Smooth muscle cell of the brain vasculature (primary cell): ENCODE results near the gene GOLT1B.

Experiments used
- DNase-seq: peaks from one replicate; pipeline ENCODE4 v3.0.0-alpha.2; 2012; ENCODE audit warnings: low read depth, low spot score

Gene GOLT1B

DNA sequence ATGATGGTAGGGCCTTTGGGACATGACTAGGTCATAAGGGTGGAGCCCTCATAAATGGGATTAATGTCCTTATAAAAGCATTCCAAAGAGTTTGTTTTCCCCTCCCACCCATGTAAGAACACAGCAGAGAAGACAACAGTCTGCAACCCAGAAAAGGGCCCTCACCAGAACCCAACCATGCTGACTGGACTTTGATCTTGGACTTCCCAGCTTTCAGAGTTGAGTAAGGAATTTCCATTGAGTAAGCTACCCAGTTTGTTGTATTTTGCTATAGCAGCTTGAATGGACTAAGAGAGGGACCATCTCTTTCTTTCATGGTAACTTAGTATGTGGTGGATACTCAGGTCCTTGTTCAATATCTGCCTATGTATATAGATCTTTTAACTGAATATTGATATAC, 21.6 kb downstream of the GOLT1B start:
- no peak for DNase-seq

DNA sequence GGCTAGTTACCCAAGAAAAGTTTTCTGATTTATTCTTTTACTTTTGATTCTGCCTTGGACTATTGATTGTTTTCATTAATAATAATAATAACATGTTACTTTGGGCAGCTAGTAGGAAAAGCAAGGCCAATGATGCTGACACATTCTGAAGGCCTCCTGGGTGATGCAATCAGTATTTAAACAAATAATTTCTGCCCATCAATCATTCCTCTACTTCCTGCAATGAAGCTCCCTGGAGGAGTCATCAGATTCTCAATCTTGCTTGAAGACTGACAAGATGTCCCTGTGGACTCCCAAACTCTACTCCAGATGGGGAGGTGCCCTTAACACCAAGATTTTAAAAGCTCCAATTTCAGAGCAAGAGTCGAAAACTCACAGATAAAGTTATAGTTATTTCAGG, 24.5 kb downstream of the GOLT1B start, which contains the start of gene SPX:
Gene SPX, plus strand, starts transcription at position 244 of the 400 bp plus-strand sequence. CDS start 177 bp downstream, outside the sequence.
- no peak for DNase-seq

DNA sequence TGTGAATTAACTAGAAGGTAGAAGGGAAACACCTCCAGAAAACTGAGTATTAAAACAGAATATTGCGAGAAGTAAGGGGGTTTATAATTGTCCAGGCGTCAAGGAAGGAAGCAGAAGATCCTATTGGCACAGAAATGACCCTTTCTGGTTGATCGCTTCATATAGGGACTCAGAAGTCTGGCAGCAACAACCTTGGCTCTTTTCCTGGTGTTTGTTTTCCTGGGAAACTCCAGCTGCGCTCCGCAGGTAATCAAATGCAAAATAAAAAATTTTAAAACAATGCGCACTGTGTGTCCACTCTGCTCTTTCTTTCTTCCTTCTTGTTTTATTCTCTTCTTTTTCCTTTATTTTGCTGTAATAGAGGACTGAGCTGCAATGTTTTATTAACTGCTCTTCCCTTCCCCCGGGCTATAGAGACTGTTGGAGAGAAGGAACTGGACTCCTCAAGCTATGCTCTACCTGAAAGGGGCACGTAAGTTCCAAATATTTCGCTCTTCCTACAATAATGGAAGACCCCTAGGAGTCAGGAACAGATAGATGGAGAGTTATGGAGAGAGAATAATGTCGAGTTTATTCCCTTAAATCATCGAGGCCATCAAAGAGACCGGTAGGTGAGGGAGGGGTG, 25.2 kb downstream of the GOLT1B start:
- DNase-seq: no peak

DNA sequence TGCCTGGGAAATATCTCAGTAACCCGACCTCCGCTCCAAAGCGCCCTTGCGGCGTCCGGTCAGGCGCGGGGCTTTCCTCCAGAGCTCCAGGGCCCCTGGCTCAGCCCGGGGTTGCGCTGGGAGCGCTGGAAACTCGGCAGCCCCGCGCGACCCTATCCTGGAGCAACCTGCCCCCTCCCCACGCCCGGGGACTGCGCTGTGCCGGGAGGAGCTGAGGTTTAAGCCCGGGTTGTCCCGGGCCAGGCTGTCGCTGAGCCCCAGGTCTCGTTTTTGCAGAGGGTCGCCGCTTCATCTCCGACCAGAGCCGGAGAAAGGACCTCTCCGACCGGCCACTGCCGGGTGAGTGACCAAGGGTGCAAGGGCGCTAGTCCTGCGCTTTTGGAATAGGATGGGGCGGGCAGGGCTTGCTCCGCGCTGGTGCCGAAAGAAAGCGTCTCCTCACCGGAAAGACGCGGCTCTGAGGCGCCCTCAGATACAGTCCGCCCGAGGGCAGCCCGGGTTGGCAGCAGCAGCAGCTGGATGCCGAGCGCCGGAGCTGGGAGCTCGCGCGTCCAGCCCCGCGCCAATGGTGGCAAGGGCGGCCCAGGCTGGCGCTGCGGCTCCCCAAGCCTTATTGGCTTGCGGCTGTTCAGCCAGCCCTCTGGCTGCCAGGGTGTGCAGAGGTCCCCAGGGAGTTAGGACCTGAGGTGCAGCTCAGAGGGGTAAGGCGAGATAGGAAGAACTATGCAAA, 26.0 kb downstream of the GOLT1B start:
- no peak for DNase-seq

DNA sequence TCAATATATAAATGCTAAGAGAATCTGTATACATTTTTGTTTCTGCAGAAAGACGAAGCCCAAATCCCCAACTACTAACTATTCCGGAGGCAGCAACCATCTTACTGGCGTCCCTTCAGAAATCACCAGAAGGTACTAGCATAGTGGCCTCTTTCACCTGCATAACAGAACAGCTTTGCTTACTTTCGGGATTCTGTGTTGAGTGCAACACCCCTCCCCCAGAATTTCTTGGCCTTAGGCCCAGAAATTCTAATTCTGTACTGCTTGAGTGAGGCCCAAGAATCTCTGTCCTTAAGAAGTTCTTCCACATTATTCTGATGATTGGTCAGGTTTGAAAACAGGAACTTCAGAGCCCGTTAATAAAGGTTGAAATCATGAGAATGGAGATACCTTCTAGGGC, 27.4 kb downstream of the GOLT1B start:
- DNase-seq: no peak

DNA sequence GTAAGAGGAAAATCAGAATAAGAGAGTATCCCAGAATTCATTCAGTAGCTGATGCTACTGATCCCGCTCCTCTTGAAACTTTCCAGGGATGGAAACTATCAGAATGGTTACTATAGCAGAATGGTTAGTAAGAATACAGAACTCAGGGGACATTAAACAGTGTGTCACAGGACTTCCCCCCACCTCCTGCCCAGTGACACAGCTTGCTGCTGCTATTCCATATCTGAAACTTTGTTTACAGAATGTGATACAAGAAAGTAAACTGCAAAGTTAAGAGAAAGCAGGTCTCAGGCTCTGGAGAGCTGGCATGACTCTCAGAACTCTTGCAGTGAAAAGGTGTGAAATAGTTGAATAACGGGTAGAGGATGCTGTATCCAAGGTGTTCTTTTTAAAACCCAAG, 27.9 kb downstream of the GOLT1B start:
- DNase-seq: no peak

DNA sequence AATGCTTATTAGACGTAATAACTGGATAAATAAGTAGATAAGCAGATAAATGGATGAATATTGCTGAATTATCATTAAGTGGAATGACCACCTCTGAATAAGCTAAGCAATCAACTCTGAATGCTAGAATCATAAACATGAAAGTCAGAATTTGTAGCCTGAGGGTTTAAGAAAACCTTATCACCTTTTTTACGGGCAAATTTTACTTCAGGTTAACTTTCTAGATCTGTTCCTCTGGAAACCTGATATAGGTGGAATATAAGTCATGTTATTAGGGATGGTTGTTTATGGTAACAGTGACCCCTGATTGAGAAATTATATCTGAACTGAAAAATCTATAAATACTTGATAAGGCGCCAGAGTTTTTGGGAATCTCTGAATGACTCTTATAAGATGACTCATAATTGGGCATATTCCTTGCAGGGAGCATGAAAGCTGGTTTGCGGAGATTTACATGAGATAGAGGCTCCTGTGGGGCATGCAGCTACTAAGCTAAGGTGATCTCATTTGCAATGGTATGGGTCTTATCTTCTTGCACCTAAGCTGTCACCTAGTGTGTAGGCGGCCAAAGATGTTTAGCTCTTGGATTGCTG, 36.6 kb downstream of the GOLT1B start:
- DNase-seq: no peak

DNA sequence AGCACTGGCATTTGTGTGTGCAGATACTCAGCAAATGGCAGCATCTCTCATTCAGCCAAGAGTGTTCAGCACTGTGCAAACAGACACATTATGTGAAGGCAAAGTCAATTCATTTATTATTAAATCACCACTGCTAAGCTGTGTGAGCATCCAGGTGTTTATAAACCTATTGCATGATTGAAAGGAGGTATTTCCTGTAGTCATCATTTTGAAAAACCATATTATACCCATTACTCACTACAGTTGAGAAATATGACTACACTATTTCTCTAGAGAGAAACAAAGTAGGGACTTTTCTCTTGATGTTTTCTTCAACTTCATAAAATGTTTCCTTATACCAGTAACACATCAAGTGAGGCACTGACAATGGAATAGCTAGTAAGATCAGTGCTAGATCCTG, 38.2 kb downstream of the GOLT1B start:
- no peak for DNase-seq

DNA sequence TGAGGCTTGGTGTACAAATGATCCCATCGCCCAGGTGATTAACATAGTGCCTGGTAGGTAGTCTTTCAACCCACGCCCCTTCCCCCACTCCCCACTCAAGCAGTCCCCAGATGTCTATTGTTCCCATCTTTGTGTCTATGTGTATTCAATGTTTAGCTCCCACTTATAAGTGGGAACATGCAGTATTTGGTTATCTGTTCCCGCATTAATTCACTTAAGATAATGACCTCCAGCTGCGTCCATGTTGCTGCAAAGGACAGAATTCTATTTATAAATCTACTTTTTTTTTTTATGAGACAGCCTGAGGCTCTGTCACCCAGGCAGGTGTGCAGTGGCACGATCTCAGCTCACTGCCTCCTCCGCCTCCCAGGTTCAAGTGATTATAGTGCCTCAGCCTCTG, 40.2 kb downstream of the GOLT1B start:
- no peak for DNase-seq

DNA sequence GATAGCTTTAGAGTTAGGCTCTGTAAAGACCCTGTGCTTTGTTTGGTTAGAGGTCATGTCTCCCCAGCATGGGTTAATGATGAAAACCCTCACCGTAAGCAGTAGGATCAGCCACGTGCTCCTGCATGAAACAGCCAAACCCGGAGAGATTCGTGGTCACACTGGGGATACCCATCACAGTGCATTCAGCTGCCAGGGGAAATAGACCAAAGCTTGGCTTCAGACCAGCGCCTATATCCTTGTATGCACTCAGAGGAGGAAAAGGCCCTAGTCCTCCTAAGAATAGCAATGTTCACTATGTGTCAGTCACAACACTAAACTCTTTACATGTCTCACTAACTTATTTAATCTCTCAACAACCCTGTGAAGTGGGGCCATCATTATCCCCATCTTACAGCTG, 40.8 kb downstream of the GOLT1B start:
- no peak for DNase-seq

DNA sequence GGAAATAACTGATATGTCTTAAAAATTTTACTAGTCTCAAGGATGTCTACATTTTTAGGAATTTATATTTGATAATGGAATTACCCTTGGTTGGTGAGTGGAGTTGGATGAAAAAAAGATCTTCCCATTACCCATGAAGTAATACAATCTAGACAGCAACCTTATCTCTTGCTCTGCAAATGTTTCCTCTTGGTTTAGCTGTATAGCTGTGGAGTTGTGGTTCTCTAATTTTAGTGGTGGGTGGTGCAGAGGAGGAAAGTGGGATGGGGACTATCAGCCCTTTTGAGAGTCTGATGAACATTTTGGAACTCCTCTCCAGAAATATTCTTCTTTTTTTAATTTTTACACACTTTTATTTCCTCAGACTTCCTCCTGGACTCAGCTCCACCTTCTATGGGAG, 41.6 kb downstream of the GOLT1B start:
- no peak for DNase-seq

DNA sequence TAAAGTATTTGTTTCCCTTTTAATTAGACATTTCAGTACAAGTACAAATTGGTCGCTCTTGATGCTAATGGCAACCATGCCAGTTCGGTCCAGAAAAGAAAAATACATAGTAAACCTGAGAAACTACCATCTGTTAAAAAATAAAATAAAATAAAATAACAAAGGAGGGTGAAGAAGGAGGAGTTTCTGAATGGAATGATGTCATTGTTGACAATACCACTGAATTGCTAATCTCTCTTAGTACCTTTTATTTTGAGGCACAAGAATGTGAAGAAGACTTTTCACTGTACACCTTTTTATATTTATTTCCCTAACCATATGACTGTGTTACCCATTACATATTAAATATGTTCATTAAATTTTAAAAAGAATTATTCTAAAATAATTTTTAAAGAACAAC, 44.0 kb downstream of the GOLT1B start:
- DNase-seq: no peak

DNA sequence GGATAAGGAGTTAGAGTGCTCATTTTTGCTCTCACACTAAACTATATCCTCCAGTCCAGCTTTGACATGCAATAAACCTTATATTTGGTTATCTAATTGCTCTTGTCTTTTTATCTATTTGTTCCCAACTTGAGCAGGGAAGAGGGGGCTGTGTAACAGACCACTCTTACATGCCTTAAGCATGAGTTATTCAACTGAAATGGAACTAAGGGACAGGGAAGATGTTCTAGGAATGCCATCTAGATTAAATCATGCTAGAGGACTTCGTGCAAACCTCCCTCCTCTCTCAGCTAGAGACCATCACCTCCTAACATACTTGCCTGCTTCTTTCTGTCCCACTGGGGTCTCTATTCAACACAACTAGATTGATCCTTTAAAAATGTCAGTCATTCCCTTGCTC, 45.1 kb downstream of the GOLT1B start:
- DNase-seq: no peak

DNA sequence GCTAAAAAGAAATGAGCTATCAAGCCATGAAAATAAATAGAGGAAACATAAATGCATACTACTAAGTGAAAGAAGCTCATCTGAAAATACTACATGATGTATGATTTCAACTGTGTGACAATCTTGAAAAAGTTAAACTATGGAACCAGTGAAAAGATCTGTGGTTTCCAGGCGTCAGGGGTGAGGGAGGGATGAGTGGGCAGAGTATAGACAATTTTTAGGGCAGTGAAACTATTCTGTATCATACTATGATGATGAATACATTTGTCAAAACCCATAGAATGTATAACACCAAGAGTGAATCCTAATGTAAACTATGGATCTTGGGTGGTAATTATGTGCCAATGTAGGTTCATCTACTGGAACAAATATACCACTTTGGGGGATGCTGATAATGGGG, 45.8 kb downstream of the GOLT1B start:
- DNase-seq: no peak

DNA sequence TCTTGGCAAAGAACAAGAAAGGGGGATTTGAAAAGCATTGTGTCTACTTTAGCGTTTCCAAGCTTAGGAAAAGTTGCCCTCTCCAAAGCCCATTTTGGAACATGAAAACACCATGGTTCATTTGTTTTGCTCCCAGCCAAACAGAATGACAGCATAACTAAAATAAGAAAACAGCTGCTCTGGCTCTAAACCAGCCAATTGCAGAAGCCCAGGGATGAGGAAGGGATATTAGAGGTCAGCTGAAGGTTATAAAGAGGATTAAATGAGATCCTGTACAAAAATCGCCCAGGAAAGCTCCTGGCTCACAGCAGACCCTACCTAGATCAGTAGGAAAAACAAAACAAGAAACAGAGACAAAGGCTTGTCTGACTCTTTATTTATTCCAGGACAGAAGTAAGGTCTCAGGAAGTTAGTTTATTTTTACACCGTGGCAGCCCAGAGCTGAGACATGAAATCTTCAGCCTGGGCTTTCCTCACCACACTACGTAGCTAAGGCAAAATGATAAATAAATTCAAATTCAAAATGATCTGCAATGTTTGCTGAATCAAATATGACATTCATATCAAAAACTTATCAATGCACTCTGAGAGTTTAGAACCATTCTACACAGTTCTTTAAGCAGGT, 50.4 kb downstream of the GOLT1B start:
- no peak for DNase-seq

DNA sequence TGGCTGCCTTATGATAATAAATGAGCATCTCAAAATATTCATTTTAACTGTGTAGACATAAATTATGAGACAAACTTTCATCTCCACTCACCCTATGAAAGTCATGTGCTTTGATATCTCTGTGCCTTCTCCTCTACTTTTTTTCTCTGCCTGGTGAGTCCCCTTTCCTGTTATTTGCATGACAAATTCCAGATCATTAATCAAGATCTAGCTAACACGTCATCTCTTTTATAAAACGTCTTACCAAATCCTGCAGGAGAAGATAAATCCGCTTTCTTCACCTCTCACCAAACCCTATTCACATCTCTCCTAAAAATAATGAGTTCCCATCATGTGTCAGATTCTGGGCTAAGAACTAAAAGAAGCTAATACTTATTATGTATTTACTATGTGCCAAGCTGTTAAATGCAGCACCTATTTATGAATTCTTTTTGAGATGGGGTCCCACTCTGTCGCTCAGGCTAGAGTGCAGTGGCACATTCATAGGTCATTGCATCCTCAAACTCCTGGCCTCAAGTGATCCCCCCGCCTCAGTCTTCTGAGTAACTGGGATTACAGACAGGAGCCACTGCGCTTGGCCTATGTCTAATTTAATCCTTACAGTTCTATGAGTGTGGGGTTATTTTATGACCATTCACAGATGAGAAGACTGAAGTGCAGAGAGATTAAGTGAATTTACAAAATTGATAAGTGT, 51.2 kb downstream of the GOLT1B start:
- DNase-seq: no peak

DNA sequence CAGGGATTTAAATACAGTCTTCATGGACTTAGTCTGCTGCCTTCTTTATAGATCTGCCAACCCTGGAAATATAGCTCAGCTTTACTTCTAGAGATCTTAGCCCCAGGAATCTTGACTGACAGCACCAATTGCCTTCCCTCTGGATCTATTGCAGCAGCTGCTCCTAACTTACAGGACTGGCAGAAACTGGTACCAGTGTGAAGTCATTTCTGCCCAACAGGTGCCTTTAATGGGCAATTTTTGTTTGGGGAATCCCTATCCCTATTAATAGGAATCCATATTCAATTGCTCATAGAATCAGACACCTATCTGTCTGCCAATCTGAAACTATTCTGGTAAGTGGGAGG, 51.7 kb downstream of the GOLT1B start:
- no peak for DNase-seq

DNA sequence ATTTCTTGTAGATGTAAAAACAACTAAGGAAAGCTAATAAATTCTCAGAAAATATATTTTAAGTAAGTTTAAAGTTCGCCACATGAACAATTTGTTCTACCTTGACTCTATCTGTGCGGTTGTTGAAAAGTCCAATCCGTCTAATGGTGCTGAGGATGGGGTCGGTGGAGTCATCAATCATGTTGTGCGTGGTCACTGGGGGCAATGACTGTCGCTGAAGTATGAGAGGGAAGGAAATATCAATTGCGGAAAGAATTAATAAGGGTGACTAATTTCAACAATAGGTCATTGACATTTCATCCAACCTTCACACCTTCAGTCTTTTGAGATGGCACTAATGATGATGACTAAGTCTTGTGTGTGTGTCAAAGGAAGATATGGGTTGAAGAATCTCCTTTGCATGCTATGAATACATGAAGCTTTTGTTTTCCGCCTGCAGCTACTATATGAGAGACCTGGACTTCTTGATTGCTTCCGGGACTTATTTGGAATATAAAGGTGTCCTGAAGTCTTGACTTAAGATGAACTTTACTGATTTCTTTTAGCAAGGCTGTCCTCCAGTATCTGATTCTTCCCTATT, 56.6 kb downstream of the GOLT1B start:
- DNase-seq: no peak

DNA sequence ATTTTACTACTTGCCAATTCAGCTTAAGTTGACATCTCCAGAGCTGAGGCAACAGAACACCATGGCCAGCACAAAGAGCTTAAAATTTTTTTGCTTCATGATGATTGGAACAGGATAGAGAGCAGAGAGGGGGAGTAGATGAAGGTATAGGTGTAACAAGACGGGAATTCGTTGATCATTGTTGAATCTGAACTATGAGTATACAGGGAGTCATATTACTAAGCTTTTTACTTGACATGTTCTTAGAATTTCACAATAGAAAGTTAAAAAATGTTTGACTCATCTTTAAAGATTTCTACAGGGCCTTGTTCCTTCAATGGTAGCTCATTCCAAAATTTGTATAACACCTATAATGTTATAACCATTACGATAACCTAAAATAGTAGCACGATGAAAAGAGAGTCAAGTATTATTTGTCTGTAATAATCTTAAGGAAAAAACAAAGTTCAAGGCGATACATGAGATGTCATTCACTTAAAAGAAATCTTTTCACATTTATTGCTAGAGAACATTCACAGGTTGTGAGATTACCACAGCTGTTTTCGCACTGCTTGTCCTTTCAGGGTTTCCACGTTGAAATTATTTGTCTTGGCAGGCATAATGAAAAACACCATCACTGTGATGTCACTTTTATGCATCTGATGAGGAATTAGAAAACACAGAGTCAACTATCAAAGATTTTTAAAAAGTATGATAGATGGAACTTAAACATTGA, 58.4 kb downstream of the GOLT1B start:
- DNase-seq: peak; percentile 66

DNA sequence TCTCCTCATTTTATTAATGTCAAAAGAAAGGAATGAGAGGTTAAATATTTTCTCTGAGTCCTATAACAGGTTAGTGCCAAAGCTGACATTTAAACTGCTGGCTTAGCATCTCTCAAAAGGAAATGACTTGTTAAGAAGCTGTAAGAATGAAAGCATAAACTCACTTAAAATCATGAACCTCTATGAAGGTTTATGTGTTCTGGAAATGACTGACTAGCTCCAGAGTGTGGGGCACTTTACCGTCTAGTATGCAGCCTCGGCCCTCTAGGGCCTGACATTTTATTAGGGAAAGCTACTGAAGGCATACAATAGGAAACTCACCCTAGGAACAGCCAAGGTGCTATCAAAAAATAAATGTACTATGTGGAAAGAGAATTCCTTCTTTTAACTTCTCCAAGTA, 59.6 kb downstream of the GOLT1B start:
- DNase-seq: no peak

DNA sequence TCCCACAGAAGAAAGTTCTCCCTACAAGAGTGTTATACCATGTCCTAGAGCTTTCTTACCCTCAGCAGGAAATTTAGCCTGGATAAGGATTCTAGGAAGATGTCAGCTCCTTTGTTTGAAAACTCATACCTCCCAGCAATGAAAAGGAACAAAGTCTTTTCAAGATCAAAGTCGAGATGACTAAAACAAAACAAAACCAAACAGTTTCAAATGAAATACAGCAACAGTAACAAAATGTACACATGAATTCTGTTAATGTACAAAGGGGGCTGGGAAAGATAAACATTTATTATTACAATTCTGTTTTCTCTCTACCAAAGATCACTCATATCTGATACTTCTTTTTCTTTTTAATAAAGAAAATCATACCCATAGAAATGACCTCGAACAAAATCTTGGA, 61.3 kb downstream of the GOLT1B start:
- DNase-seq: peak; percentile 17
